Stimulated activated CD8-positive, alpha-beta memory T cell treated with anti-CD3 and anti-CD28 coated beads, Interleukin-4, amount 100 ng/mL, for 4 hours (primary cell): ENCODE results near the gene HOXA5.

Source experiments
- DNase-seq, 2 donors: peaks; one replicate each; pipeline ENCODE4 v3.0.0-alpha.2; 2020; ENCODE audit warnings: low read depth in 2 of 2, low spot score in 1 of 2

HOXA5 gene

GRCh38 chr7:27149842-27150567 is 6.5 kb upstream of the HOXA5 start:
- no peak for DNase-seq

- no peak for DNase-seq
Measured at GRCh38 chr7:27148756-27149641, 5.5 kb upstream of the HOXA5 start.

- no peak for DNase-seq
Measured at GRCh38 chr7:27148031-27148755, 4.7 kb upstream of the HOXA5 start.

GRCh38 chr7:27147199-27148030 is 3.9 kb upstream of the HOXA5 start, which contains the start of gene HOXA6:
TSS of gene HOXA6 (minus strand) at chr7:27147774. CDS start at chr7:27147749, 25 bp downstream.
- no peak for DNase-seq

- no peak for DNase-seq
Measured at GRCh38 chr7:27146491-27147198, 3.2 kb upstream of the HOXA5 start.

GRCh38 chr7:27145914-27146412 is 2.5 kb upstream of the HOXA5 start:
- no peak for DNase-seq

GRCh38 chr7:27145165-27145913 is 1.9 kb upstream of the HOXA5 start:
- no peak for DNase-seq

GRCh38 chr7:27144781-27145164 is 1.3 kb upstream of the HOXA5 start:
- DNase-seq, result no peak

GRCh38 chr7:27143950-27144780 is 684 bp upstream of the HOXA5 start:
- DNase-seq, result no peak

- no peak for DNase-seq
Measured at GRCh38 chr7:27142580-27143022, 880 bp downstream of the HOXA5 start.

- DNase-seq, result no peak
Measured at GRCh38 chr7:27141923-27142579, 1.4 kb downstream of the HOXA5 start.

GRCh38 chr7:27141137-27141922 is 2.2 kb downstream of the HOXA5 start:
- no peak for DNase-seq

GRCh38 chr7:27140126-27140857 is 3.2 kb downstream of the HOXA5 start:
- DNase-seq, result no peak

GRCh38 chr7:27139334-27140125 is 4.0 kb downstream of the HOXA5 start:
- DNase-seq, result no peak

- DNase-seq, result no peak
Measured at GRCh38 chr7:27138985-27139333, 4.5 kb downstream of the HOXA5 start.

- no peak for DNase-seq
Measured at GRCh38 chr7:27138472-27138871, 5.0 kb downstream of the HOXA5 start.
